GM18870 (cell line): ENCODE data around the gene DNASE1L3.
"Not testable (repeated sequence)": the region's sequence is repeated elsewhere in the genome, so short reads cannot be mapped to it uniquely, and the experiment has no call there.

Source experiments
- ATAC-seq: cut with Tn5 transposase; IDR thresholded peaks from one replicate; pipeline ENCODE4 v1.9.1; 2021; ENCODE audit warnings: moderate library complexity; ENCODE audit not compliant: unreplicated experiment

Gene DNASE1L3

GRCh38 chr3:58202917-58203360 is 7.8 kb downstream of the DNASE1L3 start:
- no peak for ATAC-seq

GRCh38 chr3:58201451-58201850 is 9.3 kb downstream of the DNASE1L3 start:
- not testable (repeated sequence) for ATAC-seq

GRCh38 chr3:58200846-58201355 is 9.9 kb downstream of the DNASE1L3 start:
- no peak for ATAC-seq

- ATAC-seq: no peak
Measured at GRCh38 chr3:58200121-58200709, 10.6 kb downstream of the DNASE1L3 start.

GRCh38 chr3:58198804-58199203 is 12.0 kb downstream of the DNASE1L3 start:
- ATAC-seq: no peak

GRCh38 chr3:58198362-58198761 is 12.4 kb downstream of the DNASE1L3 start:
- no peak for ATAC-seq

- no peak for ATAC-seq
Measured at GRCh38 chr3:58197588-58197987, 13.2 kb downstream of the DNASE1L3 start.

GRCh38 chr3:58193682-58194407 is 16.9 kb downstream of the DNASE1L3 start:
- ATAC-seq: no peak

- no peak for ATAC-seq
Measured at GRCh38 chr3:58192069-58192468, 18.7 kb downstream of the DNASE1L3 start.

- no peak for ATAC-seq
Measured at GRCh38 chr3:58191361-58191991, 19.3 kb downstream of the DNASE1L3 start.

GRCh38 chr3:58190882-58191281 is 19.9 kb downstream of the DNASE1L3 start:
- no peak for ATAC-seq

- no peak for ATAC-seq
Measured at GRCh38 chr3:58190291-58190690, 20.5 kb downstream of the DNASE1L3 start.

GRCh38 chr3:58189691-58190090 is 21.1 kb downstream of the DNASE1L3 start:
- ATAC-seq: no peak

- no peak for ATAC-seq
Measured at GRCh38 chr3:58188921-58189451, 21.8 kb downstream of the DNASE1L3 start.

GRCh38 chr3:58188173-58188564 is 22.6 kb downstream of the DNASE1L3 start:
- no peak for ATAC-seq

- ATAC-seq: no peak
Measured at GRCh38 chr3:58184982-58185360, 25.8 kb downstream of the DNASE1L3 start.

GRCh38 chr3:58184309-58184981 is 26.3 kb downstream of the DNASE1L3 start:
- ATAC-seq: no peak

GRCh38 chr3:58183891-58184290 is 26.9 kb downstream of the DNASE1L3 start:
- no peak for ATAC-seq

- no peak for ATAC-seq
Measured at GRCh38 chr3:58183221-58183620, 27.6 kb downstream of the DNASE1L3 start.

GRCh38 chr3:58180940-58181587 is 29.7 kb downstream of the DNASE1L3 start:
- no peak for ATAC-seq
